IMR-90 (cell line): ENCODE data around the gene B4GALT5. TPM values are rescaled to one million over a fixed set of nuclear protein-coding genes. Genes with fewer than 3 reads are reported as not detected.

Experiments used
- ATAC-seq: fragments of 200-7000 bp; cut with Tn5 transposase; 2 replicates; pipeline ENCODE4 v1.9.1; 2020; ENCODE audit warnings: low read depth, mild to moderate bottlenecking, moderate library complexity
- BruUV-seq: library from RNA; stranded (reverse); fragments of 400-500 nt; replicated peaks from 2 replicates; lab custom pipeline; 2021; lab: Mats Ljungman, UMichigan
- CTCF ChIA-PET: fragments of 300-600 bp; formaldehyde crosslinking; extraction: SDS; loops from one replicate; lab custom pipeline; 2021; ENCODE audit warnings: antibody characterized with exemption; lab: Yijun Ruan, JAX
- POLR2A ChIA-PET: fragments of 300-600 bp; sonication (Branson Sonifier 250); formaldehyde crosslinking; loops from one replicate; lab custom pipeline; 2022; ENCODE audit warnings: antibody characterized with exemption; ENCODE audit not compliant: unreplicated experiment; lab: Charles Lee
- DNase-seq: peaks from one replicate; pipeline ENCODE4 v3.0.0; 2013
- H2AFZ ChIP-seq: replicated peaks from 2 replicates; pipeline ENCODE3; 2013; ENCODE audit warnings: low read length, mild to moderate bottlenecking; ENCODE audit not compliant: poor library complexity
- H2AK5ac ChIP-seq: 2 replicates; pipeline ENCODE4 v1.6.1; 2013; ENCODE audit warnings: low read depth, low read length, inconsistent platforms
- H2AK9ac ChIP-seq: replicated peaks from 2 replicates; pipeline ENCODE3; 2013; ENCODE audit warnings: mild to moderate bottlenecking, low read depth, low read length, moderate library complexity; ENCODE audit not compliant: poor library complexity
- H2BK120ac ChIP-seq: 2 replicates; pipeline ENCODE4 v1.6.1; 2013; ENCODE audit warnings: low read depth, low read length, inconsistent platforms
- H2BK15ac ChIP-seq: 3 replicates; pipeline ENCODE4 v1.6.1; 2013; ENCODE audit warnings: low read depth, low read length, inconsistent platforms
- H2BK20ac ChIP-seq: 2 replicates; pipeline ENCODE4 v1.6.1; 2013; ENCODE audit warnings: low read depth, mild to moderate bottlenecking, inconsistent platforms, low read length, moderate library complexity
- H2BK5ac ChIP-seq: 2 replicates; pipeline ENCODE4 v1.6.1; 2013; ENCODE audit warnings: mild to moderate bottlenecking, low read depth, low read length, inconsistent platforms; ENCODE audit not compliant: poor library complexity, severe bottlenecking
- H3K14ac ChIP-seq: replicated peaks from 2 replicates; pipeline ENCODE4 v1.6.1; 2013; ENCODE audit warnings: low read depth, low read length, inconsistent platforms
- H3K18ac ChIP-seq: 2 replicates; pipeline ENCODE4 v1.6.1; 2013; ENCODE audit warnings: low read depth, low read length, control low read depth
- H3K23ac ChIP-seq: 2 replicates; pipeline ENCODE4 v1.6.1; 2013; ENCODE audit warnings: low read depth, low read length, inconsistent platforms
- H3K27ac ChIP-seq: 2 replicates; pipeline ENCODE4 v1.5.1; 2013; ENCODE audit warnings: mild to moderate bottlenecking, control low read depth, low read length; ENCODE audit not compliant: insufficient read depth
- H3K27me3 ChIP-seq: 2 replicates; pipeline ENCODE4 v1.6.1; 2013; ENCODE audit warnings: low read length; ENCODE audit not compliant: control insufficient read depth, insufficient read depth
- H3K36me3 ChIP-seq: 2 replicates; pipeline ENCODE4 v1.6.1; 2013; ENCODE audit warnings: low read length, mixed read lengths; ENCODE audit not compliant: control insufficient read depth, insufficient read depth
- H3K4ac ChIP-seq: 2 replicates; pipeline ENCODE4 v1.6.1; 2013; ENCODE audit warnings: low read depth, low read length, inconsistent platforms
- H3K4me1 ChIP-seq: 2 replicates; pipeline ENCODE4 v1.6.1; 2013; ENCODE audit warnings: low read length, mixed read lengths; ENCODE audit not compliant: control insufficient read depth, insufficient read depth
- H3K4me2 ChIP-seq: 2 replicates; pipeline ENCODE4 v1.6.1; 2013; ENCODE audit warnings: low read depth, mild to moderate bottlenecking, control low read depth, low read length, moderate library complexity
- H3K4me3 ChIP-seq: 2 replicates; pipeline ENCODE4 v1.5.1; 2013; ENCODE audit warnings: low read depth, mild to moderate bottlenecking, control low read depth, low read length, moderate library complexity; ENCODE audit not compliant: insufficient read depth
- H3K56ac ChIP-seq: 2 replicates; pipeline ENCODE4 v1.6.1; 2013; ENCODE audit warnings: low read length, inconsistent platforms; ENCODE audit not compliant: insufficient read depth; ENCODE audit errors: extremely low read depth
- H3K79me1 ChIP-seq, 2 experiments: 2 replicates each; pipeline ENCODE4 v1.6.1; 2013; ENCODE audit warnings: low read length in 2 of 2, inconsistent platforms in 1 of 2, low read depth in 1 of 2
- H3K9ac ChIP-seq: 2 replicates; pipeline ENCODE4 v1.6.1; 2013; ENCODE audit warnings: low read depth, low read length, control low read depth
- H3K9me1 ChIP-seq: 2 replicates; pipeline ENCODE4 v1.6.1; 2013; ENCODE audit warnings: low read length, inconsistent platforms; ENCODE audit not compliant: insufficient read depth
- H3K9me3 ChIP-seq: 2 replicates; pipeline ENCODE4 v1.6.1; 2013; ENCODE audit warnings: low read length; ENCODE audit not compliant: control insufficient read depth, insufficient read depth
- H4K20me1 ChIP-seq: 2 replicates; pipeline ENCODE4 v1.6.1; 2013; ENCODE audit warnings: low read length, inconsistent platforms; ENCODE audit not compliant: insufficient read depth
- H4K5ac ChIP-seq: 2 replicates; pipeline ENCODE4 v1.6.1; 2013; ENCODE audit warnings: mild to moderate bottlenecking, low read depth, low read length, control low read depth
- H4K8ac ChIP-seq, 2 experiments: 2 replicates each; pipeline ENCODE4 v1.6.1; 2013; ENCODE audit warnings: low read depth in 2 of 2, low read length in 2 of 2, control low read depth in 1 of 2, inconsistent platforms in 1 of 2
- H4K91ac ChIP-seq: 2 replicates; pipeline ENCODE4 v1.6.1; 2013; ENCODE audit warnings: low read depth, low read length, inconsistent platforms; ENCODE audit not compliant: insufficient read depth
- BHLHE40 ChIP-seq: fragments of 150-350 bp; IDR thresholded peaks from 2 replicates; pipeline ENCODE4 v1.6.1; 2016; ENCODE audit warnings: mild to moderate bottlenecking, low read depth, low read length
- CHD1 ChIP-seq: IDR thresholded peaks from 2 replicates; pipeline ENCODE4 v1.6.1; 2012; ENCODE audit warnings: low read depth, low read length, improper control_type of control experiment
- FOS ChIP-seq: fragments of 150-350 bp; IDR thresholded peaks from 2 replicates; pipeline ENCODE4 v1.6.1; 2016; ENCODE audit warnings: low read depth, low read length
- MAFK ChIP-seq: IDR thresholded peaks from 2 replicates; pipeline ENCODE4 v1.6.1; 2012; ENCODE audit warnings: low read depth, low read length, improper control_type of control experiment
- MAZ ChIP-seq: IDR thresholded peaks from 2 replicates; pipeline ENCODE4 v1.6.1; 2012; ENCODE audit warnings: low read depth, mild to moderate bottlenecking, low read length, improper control_type of control experiment, moderate library complexity, borderline replicate concordance
- MXI1 ChIP-seq: IDR thresholded peaks from 2 replicates; pipeline ENCODE4 v1.6.1; 2012; ENCODE audit warnings: low read depth, mild to moderate bottlenecking, low read length, moderate library complexity, borderline replicate concordance
- NFE2L2 ChIP-seq: fragments of 150-350 bp; IDR thresholded peaks from 2 replicates; pipeline ENCODE4 v1.6.1; 2016; ENCODE audit warnings: low read depth, mild to moderate bottlenecking, low read length
- RAD21 ChIP-seq: IDR thresholded peaks from 2 replicates; pipeline ENCODE4 v1.6.1; 2012; ENCODE audit warnings: low read length, improper control_type of control experiment
- RCOR1 ChIP-seq: IDR thresholded peaks from 2 replicates; pipeline ENCODE4 v1.6.1; 2012; ENCODE audit warnings: mild to moderate bottlenecking, low read length, improper control_type of control experiment; ENCODE audit not compliant: insufficient replicate concordance
- RFX5 ChIP-seq: IDR thresholded peaks from 2 replicates; pipeline ENCODE4 v1.8.0; 2012; ENCODE audit warnings: low read depth, mild to moderate bottlenecking, low read length, moderate library complexity
- WGBS, 2 experiments: methylation state at CpG; one replicate each; pipeline versions ENCODE4 v1.1.5 to v1.1.7; 2013; ENCODE audit warnings: missing lambda C conversion rate in 2 of 2; ENCODE audit not compliant: insufficient read length in 1 of 2; ENCODE audit errors: extremely low coverage in 2 of 2; 5-methylcytosine and 5-hydroxymethylcytosine counted together
- dilution Hi-C: fragments of 300-500 bp; cut with HindIII; formaldehyde crosslinking; loops from one replicate; pipeline ENCODE4 v1.14.3; 2018; ENCODE audit warnings: low sequenced_read_pairs; ENCODE audit not compliant: unreplicated experiment
- in situ Hi-C: fragments of 300-500 bp; cut with MboI; formaldehyde crosslinking; loops from 3 replicates; pipeline ENCODE4 v1.14.3; 2019; ENCODE audit warnings: low sequenced_read_pairs, inconsistent platforms, mixed read lengths
- intact Hi-C: fragments of 100-400 bp; cut with micrococcal nuclease; formaldehyde crosslinking; loops from 2 replicates; pipeline ENCODE4 v1.10.0; 2022
- polyA plus RNA-seq, 3 experiments: library from polyadenylated mRNA; depleted of rRNA; stranded (reverse); fragments of >200 nt; gene quantifications; 2 replicates each; pipeline ENCODE4 v1.2.3, GENCODE V29; 2012; ENCODE audit warnings: low replicate concordance in 1 of 3
- total RNA-seq: library from RNA; depleted of rRNA; stranded (reverse); fragments of >200 nt; gene quantifications from 2 replicates; pipeline ENCODE4 v1.2.3, GENCODE V29; 2012
- TF ChIP-seq, protein P1 (sequence below): fragments of 150-350 bp; IDR thresholded peaks from 2 replicates; pipeline ENCODE4 v1.6.1; 2016; ENCODE audit warnings: low read depth, mild to moderate bottlenecking, low read length, moderate library complexity, borderline replicate concordance

B4GALT5 gene
- total and polyA plus RNA-seq, 2 of the 4 experiments (the other 2 are of a cell fraction) = 11.3 to 20.4 TPM

DNA sequence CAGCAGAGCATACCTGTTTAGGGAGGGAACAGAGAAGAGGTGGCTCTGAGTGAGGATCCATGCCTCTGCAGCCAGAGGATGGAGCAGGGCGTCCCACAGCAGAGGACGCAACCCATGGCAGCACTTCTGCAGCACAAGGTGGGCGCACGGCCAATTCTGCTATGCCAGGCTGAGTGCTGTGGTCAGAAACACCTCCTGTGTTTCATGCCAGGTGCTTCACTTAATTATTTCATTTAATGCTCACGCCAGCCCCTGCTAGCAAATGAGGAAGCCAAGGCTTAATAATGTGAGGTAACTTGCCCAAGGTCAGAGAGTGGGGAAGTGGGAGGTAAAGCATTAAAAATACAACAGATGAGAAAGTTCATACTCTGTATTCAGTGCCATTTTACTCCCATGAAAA, 77.2 kb downstream of the B4GALT5 start:
- Histone ChIP-seq H3K4me1 (peaks cover 1% of the 10 kb centered on the region), H2BK15ac (no peak overlapping the region), H2AK5ac (no peak overlapping the region), H3K4ac (no peak overlapping the region), H4K5ac (no peak overlapping the region), H3K18ac (no peak overlapping the region), H3K36me3 (peaks cover 43% of the 10 kb centered on the region), H3K27me3 (no peaks in the 10 kb centered on the region), H2AK9ac (no peak overlapping the region), H4K91ac (no peak overlapping the region), H2BK120ac (no peak overlapping the region), H3K9me1 (peaks cover 1% of the 10 kb centered on the region; the same call in 1 of the 2 replicates), H2AFZ (no peak overlapping the region), H3K56ac (no peak overlapping the region), H4K20me1 (no peaks in the 10 kb centered on the region), H3K4me2 (no peak overlapping the region), H3K4me3 (no peak overlapping the region), H3K79me1 (peaks cover 0 to 10% of the 10 kb centered on the region in 2 experiments; a peak in 2 of 4 replicates), H3K23ac (no peak overlapping the region), H4K8ac (no peak overlapping the region), H2BK5ac (no peak overlapping the region), H3K9me3 (no peaks in the 10 kb centered on the region), H3K14ac (no peak overlapping the region), H3K9ac (no peak overlapping the region), H2BK20ac (no peak overlapping the region), H3K27ac (no peak overlapping the region)
- dilution Hi-C loops = no loop called here
- intact Hi-C loops = no loop called here
- WGBS, 2 experiments = 93% methylated on average over 2 of the region's 5 CpGs; no CpG with 5 or more reads in 1 of the 2 experiments
- no TSS peak for BruUV-seq
- ChIA-PET POLR2A (interaction anchor here (0.6 kb wide), 1 partner anchor 220 kb away, joined by 4 read pairs; no protein-coding TSS in a partner anchor), CTCF (no interaction called here)
- TF ChIP-seq RAD21 (no peak), BHLHE40 (no peak), MXI1 (no peak), MAZ (no peak), MAFK (no peak), CHD1 (no peak), NFE2L2 (no peak), RFX5 (no peak), RCOR1 (no peak), FOS (no peak)
- TF ChIP-seq, protein P1, sequence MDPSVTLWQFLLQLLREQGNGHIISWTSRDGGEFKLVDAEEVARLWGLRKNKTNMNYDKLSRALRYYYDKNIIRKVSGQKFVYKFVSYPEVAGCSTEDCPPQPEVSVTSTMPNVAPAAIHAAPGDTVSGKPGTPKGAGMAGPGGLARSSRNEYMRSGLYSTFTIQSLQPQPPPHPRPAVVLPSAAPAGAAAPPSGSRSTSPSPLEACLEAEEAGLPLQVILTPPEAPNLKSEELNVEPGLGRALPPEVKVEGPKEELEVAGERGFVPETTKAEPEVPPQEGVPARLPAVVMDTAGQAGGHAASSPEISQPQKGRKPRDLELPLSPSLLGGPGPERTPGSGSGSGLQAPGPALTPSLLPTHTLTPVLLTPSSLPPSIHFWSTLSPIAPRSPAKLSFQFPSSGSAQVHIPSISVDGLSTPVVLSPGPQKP = no peak
- in situ Hi-C loops = no loop called here
- DNase-seq (no peak), ATAC-seq (no peak)
